GM12875 (cell line): ENCODE data around the gene FCRL5.

Experiments
- H3K4me3 ChIP-seq: one replicate; pipeline ENCODE4 v1.5.1; 2011; ENCODE audit warnings: low read depth, low read length, control low read depth
- CTCF ChIP-seq: IDR thresholded peaks from 2 replicates; pipeline ENCODE4 v1.5.1; 2011; ENCODE audit warnings: low read depth, mild to moderate bottlenecking, control low read depth, inconsistent platforms, low read length, moderate library complexity, borderline replicate concordance; ENCODE audit not compliant: insufficient read depth

Gene FCRL5

GRCh38 chr1:157478030-157478429, 74.3 kb downstream of the FCRL5 start:
- no peak overlapping the region for H3K4me3 ChIP-seq
- no peak for TF ChIP-seq CTCF

- no peak for TF ChIP-seq CTCF
- H3K4me3 ChIP-seq = no peak overlapping the region
Observed at GRCh38 chr1:157477419-157477818, 74.9 kb downstream of the FCRL5 start.

- no peak overlapping the region for H3K4me3 ChIP-seq
- TF ChIP-seq CTCF = no peak
Observed at GRCh38 chr1:157472959-157473358, 79.4 kb downstream of the FCRL5 start.

GRCh38 chr1:157472056-157472701, 80.1 kb downstream of the FCRL5 start:
- no peak overlapping the region for H3K4me3 ChIP-seq
- no peak for TF ChIP-seq CTCF

- H3K4me3 ChIP-seq = no peak overlapping the region
- no peak for TF ChIP-seq CTCF
Observed at GRCh38 chr1:157471531-157471930, 80.8 kb downstream of the FCRL5 start.

GRCh38 chr1:157469752-157470675, 82.3 kb downstream of the FCRL5 start:
- no peak for TF ChIP-seq CTCF
- no peak overlapping the region for H3K4me3 ChIP-seq
